WTC11 (cell line): Measurements from ENCODE around the gene GON7. TPM values are rescaled to one million over a fixed set of nuclear protein-coding genes. Genes with fewer than 3 reads are reported as not detected.

Experiments
- ATAC-seq: fragments of 200-7000 bp; cut with Tn5 transposase; 2 replicates; pipeline ENCODE4 v1.10.0; 2021; ENCODE audit warnings: mild to moderate bottlenecking, moderate library complexity
- CTCF ChIA-PET: fragments of 300-600 bp; sonication (Branson Sonifier 250); formaldehyde crosslinking; loops from one replicate; lab custom pipeline; 2021; ENCODE audit warnings: antibody characterized with exemption; lab: Charles Lee
- POLR2A ChIA-PET: fragments of 350-600 bp; sonication (Branson Sonifier 250); formaldehyde crosslinking; loops from one replicate; lab custom pipeline; 2021; ENCODE audit warnings: antibody characterized with exemption; lab: Charles Lee
- DNase-seq: peaks from one replicate; pipeline ENCODE4 v3.0.0; 2021; ENCODE audit warnings: low spot score
- H3K27ac Mint-ChIP-seq: 2 replicates; pipeline ENCODE4 v1.8.0; 2021; ENCODE audit warnings: mixed read lengths
- H3K27me3 Mint-ChIP-seq: 2 replicates; pipeline ENCODE4 v1.8.0; 2021; ENCODE audit warnings: low read depth, mild to moderate bottlenecking, moderate library complexity, mixed read lengths
- H3K36me3 Mint-ChIP-seq: 2 replicates; pipeline ENCODE4 v1.8.0; 2021; ENCODE audit warnings: mixed read lengths
- H3K4me1 Mint-ChIP-seq: 2 replicates; pipeline ENCODE4 v1.8.0; 2022; ENCODE audit warnings: mixed read lengths
- H3K4me3 Mint-ChIP-seq: 2 replicates; pipeline ENCODE4 v1.8.0; 2021; ENCODE audit warnings: mild to moderate bottlenecking, moderate library complexity, mixed read lengths
- H3K9me3 Mint-ChIP-seq: 2 replicates; pipeline ENCODE4 v1.8.0; 2021; ENCODE audit warnings: mixed read lengths
- ESRRA ChIP-seq: sonication (generic); formaldehyde crosslinking; IDR thresholded peaks from 2 replicates; pipeline ENCODE4 v1.8.1; 2022; ENCODE audit warnings: mild to moderate bottlenecking, missing genetic modification reagents, borderline replicate concordance
- GABPB1 ChIP-seq: sonication (generic); formaldehyde crosslinking; IDR thresholded peaks from 2 replicates; pipeline ENCODE4 v1.8.1; 2023; ENCODE audit warnings: mild to moderate bottlenecking, missing genetic modification reagents
- MYBL2 ChIP-seq: sonication (generic); formaldehyde crosslinking; IDR thresholded peaks from 2 replicates; pipeline ENCODE4 v1.8.1; 2023; ENCODE audit warnings: mild to moderate bottlenecking, moderate library complexity, missing genetic modification reagents
- NFYB ChIP-seq: sonication (generic); formaldehyde crosslinking; conservative IDR thresholded peaks from 2 replicates; pipeline ENCODE4 v1.8.0; 2022; ENCODE audit warnings: low read depth, missing genetic modification reagents
- SMAD3 ChIP-seq: sonication (generic); formaldehyde crosslinking; IDR thresholded peaks from 2 replicates; pipeline ENCODE4 v1.8.0; 2022; ENCODE audit warnings: missing genetic modification reagents, mild to moderate bottlenecking, borderline replicate concordance
- SP1 ChIP-seq: sonication (generic); formaldehyde crosslinking; conservative IDR thresholded peaks from 2 replicates; pipeline ENCODE4 v1.8.1; 2022; ENCODE audit warnings: missing genetic modification reagents
- TEAD1 ChIP-seq: sonication (generic); formaldehyde crosslinking; IDR thresholded peaks from 2 replicates; pipeline ENCODE4 v1.8.0; 2022; ENCODE audit warnings: mild to moderate bottlenecking, missing genetic modification reagents
- ZNF396 ChIP-seq: fragments of 250-450 bp; sonication (Bioruptor Pico); IDR thresholded peaks from 2 replicates; pipeline ENCODE4 v1.8.0; 2021; ENCODE audit warnings: mild to moderate bottlenecking, moderate library complexity, borderline replicate concordance
- total RNA-seq: library from RNA; stranded (reverse); gene quantifications from 3 replicates; pipeline ENCODE4 v1.2.3, GENCODE V29; 2021
- TF ChIP-seq, protein P1 (sequence below): sonication (generic); formaldehyde crosslinking; IDR thresholded peaks from 2 replicates; pipeline ENCODE4 v1.8.0; 2022; ENCODE audit warnings: mild to moderate bottlenecking, missing genetic modification reagents
- TF ChIP-seq, protein P2 (sequence below): fragments of 250-450 bp; sonication (Bioruptor Pico); IDR thresholded peaks from 2 replicates; pipeline ENCODE4 v2.1.2; 2022; ENCODE audit warnings: mild to moderate bottlenecking, moderate library complexity
- TF ChIP-seq, protein P3 (sequence below): sonication (generic); formaldehyde crosslinking; IDR thresholded peaks from 2 replicates; pipeline ENCODE4 v1.8.1; 2022; ENCODE audit warnings: mild to moderate bottlenecking, moderate library complexity, missing genetic modification reagents
- TF ChIP-seq, protein P4 (sequence below): fragments of 250-450 bp; sonication (Bioruptor Pico); IDR thresholded peaks from 2 replicates; pipeline ENCODE4 v1.9.0; 2021; ENCODE audit warnings: mild to moderate bottlenecking, borderline replicate concordance
- TF ChIP-seq, protein P5 (sequence below): sonication (generic); formaldehyde crosslinking; IDR thresholded peaks from 2 replicates; pipeline ENCODE4 v1.8.1; 2022; ENCODE audit warnings: low read depth, missing genetic modification reagents, borderline replicate concordance

GON7 gene
- total RNA-seq, 1 experiment from 2014 or later: 7.4 TPM

DNA sequence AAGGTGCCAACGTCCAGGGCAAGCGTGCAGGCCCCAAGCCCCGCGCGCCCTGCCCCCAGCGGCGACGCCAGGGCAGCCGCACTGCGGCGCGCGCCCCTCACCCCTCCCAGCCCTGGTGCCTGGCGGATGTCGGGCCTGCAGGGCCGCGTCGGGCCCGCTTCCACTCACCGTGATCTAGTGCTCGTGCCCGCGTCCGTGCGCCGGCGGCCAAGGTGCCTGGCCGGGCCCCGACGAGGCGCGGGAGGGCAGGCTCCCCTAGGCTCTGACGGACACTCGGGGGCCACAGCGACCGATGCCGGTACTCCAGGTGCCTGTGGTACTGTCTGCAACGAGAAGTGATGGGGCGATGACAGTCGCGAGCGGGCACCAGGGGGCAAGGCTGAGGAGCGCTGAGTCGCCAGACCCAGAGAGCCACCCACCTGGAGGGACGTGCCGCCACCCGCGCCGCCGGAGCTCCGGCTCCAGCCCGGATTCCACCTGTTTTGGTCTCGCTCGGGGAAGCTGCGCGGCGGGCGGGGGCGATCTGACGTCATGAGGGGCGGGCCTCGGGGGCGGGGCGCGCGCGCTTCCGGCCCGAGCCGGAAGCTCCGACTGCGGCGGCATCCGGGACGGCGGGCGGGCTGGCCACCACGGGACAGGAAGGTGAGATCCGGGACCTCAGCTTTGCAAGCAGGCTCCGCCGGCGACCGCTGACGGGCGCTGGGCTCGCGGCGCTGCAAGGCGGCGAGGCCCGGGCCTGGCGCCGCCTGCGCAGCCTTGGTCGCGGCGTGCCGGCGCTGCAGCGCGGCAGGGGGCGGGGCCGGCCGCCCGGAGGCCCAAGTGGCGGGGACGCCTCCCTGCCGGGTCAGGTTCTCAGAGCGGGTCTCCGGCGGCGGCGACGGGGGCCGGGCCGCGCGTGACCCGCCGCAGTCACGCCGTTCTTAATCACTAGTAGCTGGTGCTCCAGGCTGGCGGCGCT is 22.2 kb downstream of the GON7 start, which contains the start of the genes LYSET and MOAP1 (continued):
- TF ChIP-seq, protein P1, sequence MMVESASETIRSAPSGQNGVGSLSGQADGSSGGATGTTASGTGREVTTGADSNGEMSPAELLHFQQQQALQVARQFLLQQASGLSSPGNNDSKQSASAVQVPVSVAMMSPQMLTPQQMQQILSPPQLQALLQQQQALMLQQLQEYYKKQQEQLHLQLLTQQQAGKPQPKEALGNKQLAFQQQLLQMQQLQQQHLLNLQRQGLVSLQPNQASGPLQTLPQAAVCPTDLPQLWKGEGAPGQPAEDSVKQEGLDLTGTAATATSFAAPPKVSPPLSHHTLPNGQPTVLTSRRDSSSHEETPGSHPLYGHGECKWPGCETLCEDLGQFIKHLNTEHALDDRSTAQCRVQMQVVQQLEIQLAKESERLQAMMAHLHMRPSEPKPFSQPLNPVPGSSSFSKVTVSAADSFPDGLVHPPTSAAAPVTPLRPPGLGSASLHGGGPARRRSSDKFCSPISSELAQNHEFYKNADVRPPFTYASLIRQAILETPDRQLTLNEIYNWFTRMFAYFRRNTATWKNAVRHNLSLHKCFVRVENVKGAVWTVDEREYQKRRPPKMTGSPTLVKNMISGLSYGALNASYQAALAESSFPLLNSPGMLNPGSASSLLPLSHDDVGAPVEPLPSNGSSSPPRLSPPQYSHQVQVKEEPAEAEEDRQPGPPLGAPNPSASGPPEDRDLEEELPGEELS (CRISPR knock-in tag): peak; percentile 72; the same call in 1 of the 2 replicates
- peak; percentile 67 for TF ChIP-seq SMAD3
- TF ChIP-seq MYBL2: peak; percentile 65; the same call in 1 of the 2 replicates
- no peak for TF ChIP-seq ESRRA (CRISPR knock-in tag)
- TF ChIP-seq NFYB (CRISPR knock-in tag): peak; percentile 41; the same call in 1 of the 2 replicates
- TF ChIP-seq, protein P2, sequence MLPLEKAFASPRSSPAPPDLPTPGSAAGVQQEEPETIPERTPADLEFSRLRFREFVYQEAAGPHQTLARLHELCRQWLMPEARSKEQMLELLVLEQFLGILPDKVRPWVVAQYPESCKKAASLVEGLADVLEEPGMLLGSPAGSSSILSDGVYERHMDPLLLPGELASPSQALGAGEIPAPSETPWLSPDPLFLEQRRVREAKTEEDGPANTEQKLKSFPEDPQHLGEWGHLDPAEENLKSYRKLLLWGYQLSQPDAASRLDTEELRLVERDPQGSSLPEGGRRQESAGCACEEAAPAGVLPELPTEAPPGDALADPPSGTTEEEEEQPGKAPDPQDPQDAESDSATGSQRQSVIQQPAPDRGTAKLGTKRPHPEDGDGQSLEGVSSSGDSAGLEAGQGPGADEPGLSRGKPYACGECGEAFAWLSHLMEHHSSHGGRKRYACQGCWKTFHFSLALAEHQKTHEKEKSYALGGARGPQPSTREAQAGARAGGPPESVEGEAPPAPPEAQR (CRISPR knock-in tag): no peak
- no peak for TF ChIP-seq ZNF396 (CRISPR knock-in tag)
- TF ChIP-seq, protein P3, sequence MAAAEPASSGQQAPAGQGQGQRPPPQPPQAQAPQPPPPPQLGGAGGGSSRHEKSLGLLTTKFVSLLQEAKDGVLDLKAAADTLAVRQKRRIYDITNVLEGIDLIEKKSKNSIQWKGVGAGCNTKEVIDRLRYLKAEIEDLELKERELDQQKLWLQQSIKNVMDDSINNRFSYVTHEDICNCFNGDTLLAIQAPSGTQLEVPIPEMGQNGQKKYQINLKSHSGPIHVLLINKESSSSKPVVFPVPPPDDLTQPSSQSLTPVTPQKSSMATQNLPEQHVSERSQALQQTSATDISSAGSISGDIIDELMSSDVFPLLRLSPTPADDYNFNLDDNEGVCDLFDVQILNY (CRISPR knock-in tag): peak; percentile 70; the same call in 1 of the 2 replicates
- TF ChIP-seq TEAD1 (CRISPR knock-in tag): peak; percentile 29; the same call in 1 of the 2 replicates
- peak; percentile 64; the same call in 1 of the 2 replicates for TF ChIP-seq SP1 (CRISPR knock-in tag)
- 0 out of 2 replicates have a peak, but pooled peaks have one; percentile 31 for TF ChIP-seq GABPB1 (CRISPR knock-in tag)
- TF ChIP-seq, protein P4, sequence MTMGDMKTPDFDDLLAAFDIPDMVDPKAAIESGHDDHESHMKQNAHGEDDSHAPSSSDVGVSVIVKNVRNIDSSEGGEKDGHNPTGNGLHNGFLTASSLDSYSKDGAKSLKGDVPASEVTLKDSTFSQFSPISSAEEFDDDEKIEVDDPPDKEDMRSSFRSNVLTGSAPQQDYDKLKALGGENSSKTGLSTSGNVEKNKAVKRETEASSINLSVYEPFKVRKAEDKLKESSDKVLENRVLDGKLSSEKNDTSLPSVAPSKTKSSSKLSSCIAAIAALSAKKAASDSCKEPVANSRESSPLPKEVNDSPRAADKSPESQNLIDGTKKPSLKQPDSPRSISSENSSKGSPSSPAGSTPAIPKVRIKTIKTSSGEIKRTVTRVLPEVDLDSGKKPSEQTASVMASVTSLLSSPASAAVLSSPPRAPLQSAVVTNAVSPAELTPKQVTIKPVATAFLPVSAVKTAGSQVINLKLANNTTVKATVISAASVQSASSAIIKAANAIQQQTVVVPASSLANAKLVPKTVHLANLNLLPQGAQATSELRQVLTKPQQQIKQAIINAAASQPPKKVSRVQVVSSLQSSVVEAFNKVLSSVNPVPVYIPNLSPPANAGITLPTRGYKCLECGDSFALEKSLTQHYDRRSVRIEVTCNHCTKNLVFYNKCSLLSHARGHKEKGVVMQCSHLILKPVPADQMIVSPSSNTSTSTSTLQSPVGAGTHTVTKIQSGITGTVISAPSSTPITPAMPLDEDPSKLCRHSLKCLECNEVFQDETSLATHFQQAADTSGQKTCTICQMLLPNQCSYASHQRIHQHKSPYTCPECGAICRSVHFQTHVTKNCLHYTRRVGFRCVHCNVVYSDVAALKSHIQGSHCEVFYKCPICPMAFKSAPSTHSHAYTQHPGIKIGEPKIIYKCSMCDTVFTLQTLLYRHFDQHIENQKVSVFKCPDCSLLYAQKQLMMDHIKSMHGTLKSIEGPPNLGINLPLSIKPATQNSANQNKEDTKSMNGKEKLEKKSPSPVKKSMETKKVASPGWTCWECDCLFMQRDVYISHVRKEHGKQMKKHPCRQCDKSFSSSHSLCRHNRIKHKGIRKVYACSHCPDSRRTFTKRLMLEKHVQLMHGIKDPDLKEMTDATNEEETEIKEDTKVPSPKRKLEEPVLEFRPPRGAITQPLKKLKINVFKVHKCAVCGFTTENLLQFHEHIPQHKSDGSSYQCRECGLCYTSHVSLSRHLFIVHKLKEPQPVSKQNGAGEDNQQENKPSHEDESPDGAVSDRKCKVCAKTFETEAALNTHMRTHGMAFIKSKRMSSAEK (CRISPR knock-in tag): no peak

DNA sequence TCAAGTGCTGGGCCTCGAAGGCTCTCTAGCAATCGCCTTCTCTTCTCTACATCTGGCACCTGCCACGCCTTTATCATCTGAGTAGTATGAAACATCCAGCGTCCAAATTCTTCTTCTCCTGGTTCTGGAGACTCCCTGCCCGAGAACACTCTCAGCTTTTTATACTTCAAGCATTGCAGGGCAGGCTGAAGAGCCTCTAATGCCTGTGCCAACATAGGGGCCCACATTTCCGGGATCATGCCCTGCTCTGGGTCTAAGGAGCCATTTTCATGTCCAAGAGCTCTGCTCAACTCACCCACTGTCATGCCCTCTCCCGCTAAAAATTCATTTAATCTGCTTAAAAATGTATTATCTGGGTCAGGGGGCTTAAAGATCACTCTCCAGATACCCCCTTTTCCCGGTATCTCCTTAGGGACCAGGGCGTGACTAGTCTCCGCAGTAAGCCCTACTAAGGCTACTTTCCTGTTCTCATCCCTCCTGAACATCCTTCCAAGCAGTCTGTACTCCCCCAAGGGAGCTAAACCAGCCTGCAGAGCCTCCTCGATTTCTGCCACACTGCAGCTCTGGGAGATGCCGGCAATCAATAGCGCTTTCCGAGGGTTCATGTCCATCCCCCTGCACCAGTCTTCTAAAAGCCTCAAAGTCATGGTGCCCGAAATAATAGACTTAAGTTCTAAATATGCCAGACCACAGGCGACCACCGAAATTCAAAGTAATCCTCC is 23.1 kb downstream of the GON7 start:
- ATAC-seq (peak; percentile 4; the same call in 1 of the 2 replicates), DNase-seq (no peak)
- Mint-ChIP-seq H3K27me3 (no peaks in the 10 kb centered on the region), H3K27ac (peak overlapping the region; percentile 95), H3K4me3 (peak overlapping the region; percentile 79), H3K36me3 (peaks cover 10% of the 10 kb centered on the region; the same call in 1 of the 2 replicates), H3K4me1 (peaks cover 18% of the 10 kb centered on the region), H3K9me3 (no peaks in the 10 kb centered on the region)
- CTCF ChIA-PET: interaction anchor here (0.7 to 3.1 kb wide), 17 partner anchors 9 to 435 kb away, joined by 3 to 34 read pairs (median 5); partner anchors contain the start of genes GON7, ITPK1 and UBR7
- TF ChIP-seq, protein P5, sequence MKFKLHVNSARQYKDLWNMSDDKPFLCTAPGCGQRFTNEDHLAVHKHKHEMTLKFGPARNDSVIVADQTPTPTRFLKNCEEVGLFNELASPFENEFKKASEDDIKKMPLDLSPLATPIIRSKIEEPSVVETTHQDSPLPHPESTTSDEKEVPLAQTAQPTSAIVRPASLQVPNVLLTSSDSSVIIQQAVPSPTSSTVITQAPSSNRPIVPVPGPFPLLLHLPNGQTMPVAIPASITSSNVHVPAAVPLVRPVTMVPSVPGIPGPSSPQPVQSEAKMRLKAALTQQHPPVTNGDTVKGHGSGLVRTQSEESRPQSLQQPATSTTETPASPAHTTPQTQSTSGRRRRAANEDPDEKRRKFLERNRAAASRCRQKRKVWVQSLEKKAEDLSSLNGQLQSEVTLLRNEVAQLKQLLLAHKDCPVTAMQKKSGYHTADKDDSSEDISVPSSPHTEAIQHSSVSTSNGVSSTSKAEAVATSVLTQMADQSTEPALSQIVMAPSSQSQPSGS (CRISPR knock-in tag): no peak
- POLR2A ChIA-PET: interaction anchor here (0.5 to 2.7 kb wide), 4 partner anchors 15 to 416 kb away, joined by 4 to 23 read pairs (median 6); partner anchors contain the start of genes GON7 and UBR7
